Measurements from ENCODE around the gene DPH1.

DNA sequence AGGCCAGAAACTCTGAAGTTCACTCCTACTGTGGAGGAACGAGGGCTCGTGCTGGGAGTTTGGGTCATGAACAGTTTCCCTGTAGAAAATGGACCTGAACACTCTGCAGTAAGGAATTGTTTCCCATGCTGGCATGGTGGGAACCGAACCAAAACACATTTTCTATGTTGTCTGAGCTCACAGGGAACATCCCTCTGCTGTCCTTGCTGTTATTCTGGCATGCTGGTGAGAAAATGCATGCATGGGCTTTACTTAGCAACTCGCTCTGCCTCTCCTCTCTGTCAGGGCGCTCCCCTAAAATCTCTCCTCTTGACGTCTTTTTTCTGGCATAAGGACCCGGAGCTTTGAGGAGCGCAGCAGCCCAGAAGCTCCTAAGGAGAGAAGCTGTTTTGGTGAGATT, 10.2 kb upstream of the DPH1 start:
- TF ChIP-seq, protein P1, sequence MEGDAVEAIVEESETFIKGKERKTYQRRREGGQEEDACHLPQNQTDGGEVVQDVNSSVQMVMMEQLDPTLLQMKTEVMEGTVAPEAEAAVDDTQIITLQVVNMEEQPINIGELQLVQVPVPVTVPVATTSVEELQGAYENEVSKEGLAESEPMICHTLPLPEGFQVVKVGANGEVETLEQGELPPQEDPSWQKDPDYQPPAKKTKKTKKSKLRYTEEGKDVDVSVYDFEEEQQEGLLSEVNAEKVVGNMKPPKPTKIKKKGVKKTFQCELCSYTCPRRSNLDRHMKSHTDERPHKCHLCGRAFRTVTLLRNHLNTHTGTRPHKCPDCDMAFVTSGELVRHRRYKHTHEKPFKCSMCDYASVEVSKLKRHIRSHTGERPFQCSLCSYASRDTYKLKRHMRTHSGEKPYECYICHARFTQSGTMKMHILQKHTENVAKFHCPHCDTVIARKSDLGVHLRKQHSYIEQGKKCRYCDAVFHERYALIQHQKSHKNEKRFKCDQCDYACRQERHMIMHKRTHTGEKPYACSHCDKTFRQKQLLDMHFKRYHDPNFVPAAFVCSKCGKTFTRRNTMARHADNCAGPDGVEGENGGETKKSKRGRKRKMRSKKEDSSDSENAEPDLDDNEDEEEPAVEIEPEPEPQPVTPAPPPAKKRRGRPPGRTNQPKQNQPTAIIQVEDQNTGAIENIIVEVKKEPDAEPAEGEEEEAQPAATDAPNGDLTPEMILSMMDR (IDR thresholded peaks at IDR 0.05): no peak
- TF ChIP-seq EP300 (IDR thresholded peaks at IDR 0.05): no peak
- TF ChIP-seq POLR2A (IDR thresholded peaks at IDR 0.05): no peak

Measured in gastroesophageal sphincter (tissue), 3 donors.